KMS-11 (cell line): Measurements from ENCODE around the gene POU2F1.

Experiments used
- H2AFZ ChIP-seq: fragments of 200-600 bp; sonication (generic); 2 replicates; pipeline ENCODE4 v1.6.1; 2016; ENCODE audit warnings: antibody characterized with exemption, mixed run types, low read depth
- H3K27ac ChIP-seq: fragments of 200-600 bp; sonication (generic); 2 replicates; pipeline ENCODE4 v1.6.1; 2016; ENCODE audit warnings: mild to moderate bottlenecking, mixed run types
- H3K27me3 ChIP-seq: fragments of 200-600 bp; sonication (generic); 2 replicates; pipeline ENCODE4 v1.6.1; 2017; ENCODE audit warnings: mild to moderate bottlenecking, low read depth, mixed run types, moderate library complexity; ENCODE audit not compliant: insufficient read depth
- H3K36me3 ChIP-seq: fragments of 200-600 bp; sonication (generic); 2 replicates; pipeline ENCODE4 v1.6.1; 2017; ENCODE audit warnings: mild to moderate bottlenecking, mixed run types; ENCODE audit not compliant: insufficient read depth
- H3K4me1 ChIP-seq: fragments of 200-600 bp; sonication (generic); 2 replicates; pipeline ENCODE4 v1.6.1; 2016; ENCODE audit warnings: mild to moderate bottlenecking, low read depth, mixed run types; ENCODE audit not compliant: poor library complexity, severe bottlenecking
- H3K4me2 ChIP-seq: fragments of 200-600 bp; sonication (generic); 2 replicates; pipeline ENCODE4 v1.7.0; 2016; ENCODE audit warnings: mild to moderate bottlenecking, mixed run types
- H3K4me3 ChIP-seq: fragments of 200-600 bp; sonication (generic); IDR thresholded peaks from 2 replicates; pipeline ENCODE4 v1.6.1; 2017; ENCODE audit warnings: low read depth, low read length, mixed read lengths; ENCODE audit not compliant: insufficient read depth
- H3K79me2 ChIP-seq: fragments of 200-600 bp; sonication (generic); 2 replicates; pipeline ENCODE4 v1.6.1; 2016; ENCODE audit warnings: low read depth, mixed run types; ENCODE audit not compliant: insufficient read depth
- H3K9ac ChIP-seq: fragments of 200-600 bp; sonication (generic); 2 replicates; pipeline ENCODE4 v1.6.1; 2016; ENCODE audit warnings: mild to moderate bottlenecking, mixed run types
- H4K20me1 ChIP-seq: fragments of 200-600 bp; sonication (generic); 2 replicates; pipeline ENCODE4 v1.6.1; 2016; ENCODE audit warnings: mild to moderate bottlenecking, mixed run types; ENCODE audit not compliant: insufficient read depth
- CTCF ChIP-seq: fragments of 200-600 bp; sonication (generic); conservative IDR thresholded peaks from 2 replicates; pipeline ENCODE4 v1.6.1; 2017; ENCODE audit warnings: low read depth, mild to moderate bottlenecking, antibody characterized with exemption, low read length, moderate library complexity, mixed read lengths

POU2F1 gene

GRCh38 chr1:167227934-167228378, 7.3 kb downstream of the POU2F1 start:
- no peaks in the 10 kb centered on the region for H4K20me1 ChIP-seq
- peaks cover 91% of the 10 kb centered on the region for H3K79me2 ChIP-seq
- H2AFZ ChIP-seq: no peak overlapping the region
- no peak overlapping the region for H3K4me2 ChIP-seq
- no peak overlapping the region for H3K9ac ChIP-seq
- no peak for TF ChIP-seq CTCF
- no peak overlapping the region for H3K4me3 ChIP-seq
- no peaks in the 10 kb centered on the region for H3K36me3 ChIP-seq
- peaks cover 37% of the 10 kb centered on the region for H3K4me1 ChIP-seq
- H3K27ac ChIP-seq: no peak overlapping the region
- no peaks in the 10 kb centered on the region for H3K27me3 ChIP-seq

GRCh38 chr1:167229719-167230385, 9.2 kb downstream of the POU2F1 start:
- TF ChIP-seq CTCF: no peak
- no peak overlapping the region for H3K4me3 ChIP-seq
- no peak overlapping the region for H3K4me2 ChIP-seq
- H4K20me1 ChIP-seq: no peaks in the 10 kb centered on the region
- H3K27ac ChIP-seq: no peak overlapping the region
- peaks cover 27% of the 10 kb centered on the region for H3K4me1 ChIP-seq
- H3K79me2 ChIP-seq: peaks cover 87% of the 10 kb centered on the region
- H3K9ac ChIP-seq: no peak overlapping the region
- H3K27me3 ChIP-seq: no peaks in the 10 kb centered on the region
- no peaks in the 10 kb centered on the region for H3K36me3 ChIP-seq
- H2AFZ ChIP-seq: no peak overlapping the region

GRCh38 chr1:167230437-167230836, 9.8 kb downstream of the POU2F1 start:
- H3K9ac ChIP-seq: no peak overlapping the region
- no peak overlapping the region for H2AFZ ChIP-seq
- H3K4me2 ChIP-seq: no peak overlapping the region
- H4K20me1 ChIP-seq: no peaks in the 10 kb centered on the region
- no peak overlapping the region for H3K4me3 ChIP-seq
- TF ChIP-seq CTCF: no peak
- H3K4me1 ChIP-seq: peaks cover 28% of the 10 kb centered on the region
- H3K36me3 ChIP-seq: no peaks in the 10 kb centered on the region
- H3K79me2 ChIP-seq: peaks cover 87% of the 10 kb centered on the region
- H3K27ac ChIP-seq: no peak overlapping the region
- no peaks in the 10 kb centered on the region for H3K27me3 ChIP-seq

GRCh38 chr1:167231873-167232450, 11.3 kb downstream of the POU2F1 start:
- H2AFZ ChIP-seq: no peak overlapping the region
- H3K27ac ChIP-seq: no peak overlapping the region
- no peak for TF ChIP-seq CTCF
- H4K20me1 ChIP-seq: no peaks in the 10 kb centered on the region
- H3K9ac ChIP-seq: no peak overlapping the region
- no peaks in the 10 kb centered on the region for H3K36me3 ChIP-seq
- peaks cover 79% of the 10 kb centered on the region for H3K79me2 ChIP-seq
- no peak overlapping the region for H3K4me3 ChIP-seq
- peaks cover 22% of the 10 kb centered on the region for H3K4me1 ChIP-seq
- no peaks in the 10 kb centered on the region for H3K27me3 ChIP-seq
- H3K4me2 ChIP-seq: no peak overlapping the region
